Suprapubic skin (tissue), 4 donors: ENCODE results near the gene CYP26B1. TPM values are rescaled to one million over a fixed set of nuclear protein-coding genes. Genes with fewer than 3 reads are reported as not detected.
A peak's percentile ranks its signal among the peaks of the same experiment; 100 is the strongest.

ENCODE experiments used
- DNase-seq, 2 donors: peaks; one replicate each; pipeline ENCODE4 v3.0.0-alpha.2; 2019; ENCODE audit warnings: low spot score in 2 of 2
- H3K27ac ChIP-seq: fragments of 200-600 bp; sonication (generic); one replicate; pipeline ENCODE4 v1.5.1; 2019
- H3K27me3 ChIP-seq: fragments of 200-600 bp; sonication (generic); one replicate; pipeline ENCODE4 v1.5.1; 2019
- H3K36me3 ChIP-seq: fragments of 200-600 bp; sonication (generic); one replicate; pipeline ENCODE4 v1.5.1; 2019
- H3K4me1 ChIP-seq: fragments of 200-600 bp; sonication (generic); one replicate; pipeline ENCODE4 v1.5.1; 2019
- H3K4me3 ChIP-seq: fragments of 200-600 bp; sonication (generic); one replicate; pipeline ENCODE4 v1.5.1; 2019; ENCODE audit warnings: mild to moderate bottlenecking
- H3K9me3 ChIP-seq: fragments of 200-600 bp; sonication (generic); one replicate; pipeline ENCODE4 v1.5.1; 2019
- EP300 ChIP-seq: sonication (generic); formaldehyde crosslinking; IDR thresholded peaks from one replicate; pipeline ENCODE4 v1.6.1; 2017; ENCODE audit warnings: antibody characterized with exemption
- POLR2A ChIP-seq, 2 donors: fragments of 450-650 bp; IDR thresholded peaks; one replicate each; pipeline ENCODE4 v1.6.1; 2017; ENCODE audit warnings: antibody characterized with exemption in 2 of 2, mild to moderate bottlenecking in 2 of 2, moderate library complexity in 2 of 2
- POLR2AphosphoS5 ChIP-seq, 3 donors: sonication (generic); formaldehyde crosslinking; IDR thresholded peaks; one replicate each; pipeline ENCODE4 v1.6.1; 2017; ENCODE audit warnings: antibody characterized with exemption in 3 of 3
- WGBS: methylation state at CpG from one replicate; pipeline ENCODE4 v1.1.5; 2018; 5-methylcytosine and 5-hydroxymethylcytosine counted together
- total RNA-seq, 4 donors: library from RNA; depleted of rRNA; stranded (reverse); fragments of >200 nt; gene quantifications; one replicate each; pipeline ENCODE4 v1.1.0, GENCODE V29; 2016
- TF ChIP-seq, protein P1 (sequence below), 2 donors: fragments of 200-600 bp in 1 of 2; fragments of 450-650 bp in 1 of 2; sonication (generic) in 1 of 2; IDR thresholded peaks; one replicate each; pipeline ENCODE4 v1.5.1; 2016 to 2019; ENCODE audit warnings: antibody characterized with exemption in 2 of 2, mild to moderate bottlenecking in 1 of 2, moderate library complexity in 1 of 2

CYP26B1 gene
- total RNA-seq, 4 donors from 2014 or later, result 53.3 to 83.3 (median 67.7) TPM

DNA sequence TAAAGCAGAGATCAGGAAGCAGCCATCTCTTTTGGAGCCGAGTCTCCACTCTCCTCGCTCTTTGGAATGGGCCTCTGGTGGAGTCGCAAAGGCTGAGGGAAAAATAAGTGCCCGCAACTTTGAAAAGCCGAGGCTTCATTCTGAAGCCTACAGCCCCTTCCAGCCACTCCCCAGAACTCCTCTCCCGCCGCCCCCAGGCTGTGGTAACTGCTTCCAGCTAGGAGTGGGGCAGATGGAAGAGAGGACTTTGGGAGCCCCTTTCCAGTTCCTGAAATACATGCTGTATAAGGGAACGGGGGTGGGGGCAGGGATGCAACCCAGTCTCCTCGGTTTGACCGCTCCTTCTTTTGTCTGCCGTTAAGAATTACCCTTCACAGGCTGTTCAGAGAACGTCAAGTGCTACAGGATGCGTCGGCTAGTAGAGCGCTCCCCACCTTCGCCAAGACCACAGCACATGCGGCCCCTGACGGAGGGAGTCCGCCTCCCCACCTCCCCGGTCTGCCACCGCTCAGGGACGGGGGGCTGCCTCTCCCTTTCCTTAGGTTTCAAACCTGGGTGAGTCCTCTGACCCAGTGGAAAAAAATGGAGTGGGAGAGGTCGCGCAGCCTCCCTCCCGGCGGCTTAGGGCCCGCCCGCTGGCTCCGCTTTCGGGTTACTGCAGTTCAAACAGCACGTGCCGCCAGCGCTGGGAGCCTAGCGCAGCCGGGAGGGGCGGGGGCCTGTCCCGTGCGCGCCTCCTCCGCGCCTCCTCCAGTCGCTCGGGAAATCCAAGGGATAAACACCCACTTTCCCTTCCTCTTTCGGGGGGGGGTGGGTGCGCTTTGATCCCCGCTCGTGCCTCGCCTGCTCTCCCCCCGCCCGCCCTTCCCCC is 4.9 kb downstream of the CYP26B1 start:
- H3K27me3 ChIP-seq, result peaks cover 43% of the 10 kb centered on the region
- peaks cover 75% of the 10 kb centered on the region for H3K4me1 ChIP-seq
- H3K36me3 ChIP-seq, result no peaks in the 10 kb centered on the region
- TF ChIP-seq, protein P1, sequence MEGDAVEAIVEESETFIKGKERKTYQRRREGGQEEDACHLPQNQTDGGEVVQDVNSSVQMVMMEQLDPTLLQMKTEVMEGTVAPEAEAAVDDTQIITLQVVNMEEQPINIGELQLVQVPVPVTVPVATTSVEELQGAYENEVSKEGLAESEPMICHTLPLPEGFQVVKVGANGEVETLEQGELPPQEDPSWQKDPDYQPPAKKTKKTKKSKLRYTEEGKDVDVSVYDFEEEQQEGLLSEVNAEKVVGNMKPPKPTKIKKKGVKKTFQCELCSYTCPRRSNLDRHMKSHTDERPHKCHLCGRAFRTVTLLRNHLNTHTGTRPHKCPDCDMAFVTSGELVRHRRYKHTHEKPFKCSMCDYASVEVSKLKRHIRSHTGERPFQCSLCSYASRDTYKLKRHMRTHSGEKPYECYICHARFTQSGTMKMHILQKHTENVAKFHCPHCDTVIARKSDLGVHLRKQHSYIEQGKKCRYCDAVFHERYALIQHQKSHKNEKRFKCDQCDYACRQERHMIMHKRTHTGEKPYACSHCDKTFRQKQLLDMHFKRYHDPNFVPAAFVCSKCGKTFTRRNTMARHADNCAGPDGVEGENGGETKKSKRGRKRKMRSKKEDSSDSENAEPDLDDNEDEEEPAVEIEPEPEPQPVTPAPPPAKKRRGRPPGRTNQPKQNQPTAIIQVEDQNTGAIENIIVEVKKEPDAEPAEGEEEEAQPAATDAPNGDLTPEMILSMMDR (IDR thresholded peaks at IDR 0.05), result no peak
- TF ChIP-seq POLR2AphosphoS5 (IDR thresholded peaks at IDR 0.05) (no peak), EP300 (no peak), POLR2A (IDR thresholded peaks at IDR 0.05) (no peak)
- H3K9me3 ChIP-seq, result no peaks in the 10 kb centered on the region
- peak overlapping the region; percentile 64 for H3K4me3 ChIP-seq
- DNase-seq, result peak; percentile 87 to 89
- 18% methylated on average over 25 of the region's 50 CpGs for WGBS
- peak overlapping the region; percentile 29 for H3K27ac ChIP-seq

DNA sequence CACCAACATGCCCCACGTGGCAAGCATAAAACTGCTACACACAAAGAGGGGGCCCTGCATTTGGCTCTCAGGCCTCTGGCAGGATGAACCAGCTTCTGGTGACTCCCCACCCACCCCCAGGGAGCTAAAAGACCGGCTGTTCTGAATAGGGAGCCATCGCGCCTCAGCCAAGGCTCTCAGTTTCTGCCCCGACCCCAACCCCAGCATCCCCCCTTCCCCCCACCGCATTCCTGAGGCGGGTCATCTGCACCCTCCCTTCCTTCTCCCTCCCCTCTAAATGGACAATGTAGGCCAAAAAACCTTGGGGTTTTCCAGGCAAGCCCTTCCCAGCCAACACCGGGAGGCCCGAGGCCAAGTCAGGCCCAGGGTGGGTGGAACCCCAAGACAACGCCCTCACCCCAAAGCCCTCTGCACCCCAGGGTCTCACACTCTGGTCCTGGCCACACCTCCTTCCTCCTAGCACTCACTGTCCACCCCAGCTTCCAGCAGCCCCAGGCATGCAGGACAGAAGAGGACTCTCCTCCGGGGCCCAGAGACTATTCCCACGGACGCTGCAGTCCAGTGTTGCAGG is 5.7 kb downstream of the CYP26B1 start:
- Histone ChIP-seq H3K4me1 (peaks cover 70% of the 10 kb centered on the region), H3K9me3 (no peaks in the 10 kb centered on the region), H3K36me3 (no peaks in the 10 kb centered on the region), H3K27ac (no peak overlapping the region), H3K27me3 (peaks cover 34% of the 10 kb centered on the region), H3K4me3 (peak overlapping the region; percentile 64)
- peak in 1 of 2 donors; percentile 63 for DNase-seq
- 44% methylated on average over 13 of the region's 13 CpGs for WGBS
- TF ChIP-seq POLR2AphosphoS5 (IDR thresholded peaks at IDR 0.05) (no peak), EP300 (no peak), POLR2A (IDR thresholded peaks at IDR 0.05) (no peak)
- TF ChIP-seq, protein P1 (IDR thresholded peaks at IDR 0.05), result no peak

DNA sequence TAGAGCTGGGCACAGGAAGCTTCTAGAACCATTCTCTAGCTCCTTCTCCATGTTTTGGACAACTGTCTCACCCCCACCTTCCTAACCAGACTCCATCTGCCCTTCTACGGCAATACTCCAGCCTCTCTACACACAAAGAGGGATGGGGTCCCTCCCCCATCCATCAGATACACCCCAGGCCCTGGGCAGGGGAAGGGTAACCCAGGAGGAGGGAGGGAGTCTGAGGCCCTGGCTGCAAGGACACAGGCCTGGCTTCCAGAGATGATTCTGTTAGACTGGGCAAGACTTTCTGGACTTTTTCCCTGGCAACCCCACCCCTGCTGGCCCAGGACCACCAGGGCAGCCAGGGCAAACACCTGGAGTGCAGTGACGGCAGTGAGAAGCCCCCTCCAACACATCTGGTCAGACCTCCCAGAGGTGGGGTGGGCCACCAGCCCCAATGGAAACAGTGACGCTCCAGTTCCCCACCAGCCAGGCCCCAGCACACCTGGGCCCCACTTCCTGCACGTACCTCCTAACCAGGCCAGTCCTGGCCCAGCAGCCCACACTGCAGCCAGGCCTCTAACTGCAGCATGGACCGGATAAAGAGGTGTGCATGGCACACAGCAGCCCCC is 6.5 kb downstream of the CYP26B1 start:
- peak in 1 of 2 donors; percentile 57 for DNase-seq
- no peaks in the 10 kb centered on the region for H3K9me3 ChIP-seq
- no peaks in the 10 kb centered on the region for H3K36me3 ChIP-seq
- H3K27ac ChIP-seq, result no peak overlapping the region
- WGBS, result 78% methylated on average over 1 of the region's 5 CpGs
- peaks cover 62% of the 10 kb centered on the region for H3K4me1 ChIP-seq
- H3K4me3 ChIP-seq, result no peak overlapping the region
- H3K27me3 ChIP-seq, result peaks cover 26% of the 10 kb centered on the region
- TF ChIP-seq POLR2A (IDR thresholded peaks at IDR 0.05), result no peak
- TF ChIP-seq POLR2AphosphoS5 (IDR thresholded peaks at IDR 0.05), result no peak
- TF ChIP-seq, protein P1 (IDR thresholded peaks at IDR 0.05), result no peak
- no peak for TF ChIP-seq EP300

DNA sequence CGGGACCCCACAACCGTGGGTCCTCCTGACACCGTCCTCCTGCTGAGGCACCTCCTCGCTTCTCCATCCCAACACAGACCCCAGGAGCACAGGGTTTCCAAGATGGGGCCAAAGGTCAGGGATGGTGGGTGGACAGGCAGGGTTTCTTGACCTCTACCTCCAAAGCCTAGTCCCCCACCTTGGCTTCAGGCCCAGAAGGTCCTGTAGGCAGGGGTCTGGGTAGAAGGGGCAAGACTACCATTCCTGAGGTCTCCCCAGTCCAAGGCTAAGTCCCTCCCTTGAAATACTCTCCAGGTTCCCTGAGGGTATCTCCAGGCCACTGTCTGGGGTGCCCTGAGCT is 7.1 kb downstream of the CYP26B1 start:
- 79% methylated on average over 4 of the region's 4 CpGs for WGBS
- TF ChIP-seq EP300 (no peak), POLR2A (IDR thresholded peaks at IDR 0.05) (no peak), POLR2AphosphoS5 (IDR thresholded peaks at IDR 0.05) (no peak)
- TF ChIP-seq, protein P1 (IDR thresholded peaks at IDR 0.05), result no peak
- H3K27ac ChIP-seq, result no peak overlapping the region
- peak; percentile 51 to 72 for DNase-seq
- H3K4me1 ChIP-seq, result peaks cover 57% of the 10 kb centered on the region
- no peaks in the 10 kb centered on the region for H3K36me3 ChIP-seq
- H3K9me3 ChIP-seq, result no peaks in the 10 kb centered on the region
- H3K4me3 ChIP-seq, result no peak overlapping the region
- H3K27me3 ChIP-seq, result peaks cover 20% of the 10 kb centered on the region
